Dedifferentiated amniotic fluid mesenchymal stem cell (primary cell): Measurements from ENCODE around the gene ACYP2.

Source experiments
- DNase-seq: peaks from one replicate; pipeline ENCODE4 v3.0.0-alpha.2; 2016; ENCODE audit errors: extremely low spot score

Gene ACYP2

GRCh38 chr2:54212456-54212855, 97.0 kb downstream of the ACYP2 start:
- DNase-seq, result peak; percentile 66

DNA sequence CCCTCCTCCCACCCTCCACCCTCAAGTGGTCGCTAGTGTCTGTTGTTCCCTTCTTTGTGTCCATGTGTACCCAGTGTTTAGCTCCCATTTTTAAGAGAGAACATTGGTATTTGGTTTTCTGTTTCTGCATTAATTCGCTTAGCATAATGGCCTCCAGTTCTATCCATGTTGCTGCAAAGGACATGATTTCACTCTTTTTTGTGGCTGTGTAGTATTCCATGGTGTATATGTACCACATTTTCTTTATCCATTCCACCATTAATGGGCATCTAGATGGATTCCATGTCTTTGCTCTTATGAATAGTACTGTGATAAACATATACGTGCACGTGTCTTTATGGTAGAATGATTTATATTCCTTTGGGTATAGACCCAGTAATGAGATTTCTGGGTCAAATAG, 97.7 kb downstream of the ACYP2 start:
- no peak for DNase-seq

GRCh38 chr2:54224997-54225396, 109.6 kb downstream of the ACYP2 start:
- DNase-seq, result no peak

- DNase-seq, result no peak
Measured at GRCh38 chr2:54226260-54226659, 110.8 kb downstream of the ACYP2 start.

GRCh38 chr2:54227798-54228197, 112.4 kb downstream of the ACYP2 start:
- DNase-seq, result no peak

GRCh38 chr2:54228945-54229344, 113.5 kb downstream of the ACYP2 start:
- no peak for DNase-seq

DNA sequence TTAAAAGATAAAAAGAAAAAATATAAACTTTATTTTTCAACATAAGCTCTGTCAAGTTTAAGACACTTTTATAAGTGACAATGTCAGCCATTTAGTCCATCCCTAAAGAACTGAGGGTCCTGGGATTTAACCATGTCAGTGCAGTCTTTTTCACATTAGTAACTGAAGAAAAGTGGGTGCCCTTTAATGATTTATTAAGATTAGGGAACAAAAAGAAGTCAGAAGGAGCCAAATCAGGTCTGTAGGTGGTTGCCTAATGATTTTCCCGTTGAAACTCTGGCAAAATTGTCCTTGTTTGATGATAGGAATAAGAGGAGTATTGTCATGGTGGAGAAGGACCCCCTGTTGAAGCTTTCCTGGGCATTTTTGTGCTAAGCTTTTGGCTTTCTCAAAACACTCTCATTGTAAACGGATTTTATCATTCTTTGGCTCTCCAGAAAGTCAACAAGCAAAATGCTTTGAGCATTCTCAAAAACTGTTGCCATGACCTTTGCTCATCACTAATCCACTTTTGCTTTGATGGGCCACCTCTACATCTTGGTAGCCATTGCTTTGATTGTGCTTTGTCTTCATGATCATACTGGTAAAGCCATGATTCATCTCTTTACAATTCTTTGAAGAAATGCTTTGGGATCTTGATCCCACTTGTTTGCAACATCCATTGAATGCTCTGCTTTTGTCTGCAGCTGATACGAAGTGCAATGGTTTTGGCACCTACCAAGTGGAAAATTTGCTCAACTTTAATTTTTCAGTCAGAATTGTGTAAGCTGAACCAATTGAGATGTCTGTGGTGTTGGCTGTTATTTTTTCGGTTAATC, 118.6 kb downstream of the ACYP2 start:
- no peak for DNase-seq

DNA sequence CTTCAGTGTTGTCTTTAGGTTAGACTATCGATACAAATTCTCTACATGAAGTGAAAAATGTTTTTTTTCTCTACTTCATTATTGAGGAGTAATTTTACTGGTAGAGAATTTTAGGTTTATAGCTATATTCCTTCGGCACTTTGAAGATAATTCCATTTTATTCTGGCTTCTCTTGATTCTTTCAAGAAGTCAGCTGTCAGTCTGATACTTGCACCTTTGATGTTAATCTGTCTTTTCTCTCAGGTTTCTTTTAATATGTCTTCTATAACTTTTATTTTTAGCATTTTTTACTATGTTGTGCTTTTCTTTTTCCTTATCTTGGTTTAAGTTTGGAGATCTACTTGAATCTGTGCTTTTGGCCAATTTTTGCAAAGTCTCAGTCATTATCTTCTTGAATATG, 122.0 kb downstream of the ACYP2 start:
- DNase-seq, result no peak

- no peak for DNase-seq
Measured at GRCh38 chr2:54239427-54239826, 124.0 kb downstream of the ACYP2 start.

GRCh38 chr2:54240515-54241469, 125.4 kb downstream of the ACYP2 start:
- peak; percentile 17 for DNase-seq

- no peak for DNase-seq
Measured at GRCh38 chr2:54247115-54247514, 131.7 kb downstream of the ACYP2 start.

DNA sequence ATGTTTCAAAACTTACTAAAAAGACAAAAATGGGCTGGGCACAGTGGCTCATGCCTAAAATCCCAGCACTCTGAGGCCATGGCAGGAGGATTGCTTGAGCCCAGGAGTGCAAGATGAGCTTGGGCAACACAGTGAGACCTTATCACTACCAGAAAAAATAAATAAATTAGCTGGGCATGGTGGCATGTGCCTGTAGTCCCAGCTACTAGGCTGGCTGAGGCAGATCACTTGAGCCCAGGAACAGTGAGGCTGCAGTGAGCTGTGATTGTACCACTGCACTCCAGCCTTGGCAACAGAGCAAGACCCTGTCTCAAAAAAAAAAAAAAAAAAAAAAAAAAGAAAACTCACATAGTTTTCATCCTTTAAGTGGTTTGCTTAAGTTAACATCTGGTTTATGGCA, 134.2 kb downstream of the ACYP2 start:
- DNase-seq, result no peak

DNA sequence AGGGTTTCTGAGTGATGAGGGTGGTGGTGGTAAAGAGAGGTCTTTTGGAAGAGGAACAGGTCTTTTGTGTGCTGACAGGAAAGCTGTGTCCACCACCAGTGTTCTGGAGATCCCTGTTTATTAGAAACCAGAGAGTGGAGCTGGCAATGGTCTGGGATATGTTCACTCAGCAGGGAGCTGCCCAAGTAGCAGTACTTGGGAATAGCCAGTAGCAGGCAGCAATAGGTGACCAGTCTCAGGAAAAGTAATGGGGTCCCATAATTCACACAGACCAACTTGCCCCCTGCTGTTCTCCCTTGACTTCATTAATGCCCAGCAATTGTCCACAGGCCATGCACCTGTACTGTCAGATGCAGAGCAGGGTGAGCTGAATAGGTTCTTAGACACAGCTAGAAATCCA, 138.8 kb downstream of the ACYP2 start:
- DNase-seq, result no peak

DNA sequence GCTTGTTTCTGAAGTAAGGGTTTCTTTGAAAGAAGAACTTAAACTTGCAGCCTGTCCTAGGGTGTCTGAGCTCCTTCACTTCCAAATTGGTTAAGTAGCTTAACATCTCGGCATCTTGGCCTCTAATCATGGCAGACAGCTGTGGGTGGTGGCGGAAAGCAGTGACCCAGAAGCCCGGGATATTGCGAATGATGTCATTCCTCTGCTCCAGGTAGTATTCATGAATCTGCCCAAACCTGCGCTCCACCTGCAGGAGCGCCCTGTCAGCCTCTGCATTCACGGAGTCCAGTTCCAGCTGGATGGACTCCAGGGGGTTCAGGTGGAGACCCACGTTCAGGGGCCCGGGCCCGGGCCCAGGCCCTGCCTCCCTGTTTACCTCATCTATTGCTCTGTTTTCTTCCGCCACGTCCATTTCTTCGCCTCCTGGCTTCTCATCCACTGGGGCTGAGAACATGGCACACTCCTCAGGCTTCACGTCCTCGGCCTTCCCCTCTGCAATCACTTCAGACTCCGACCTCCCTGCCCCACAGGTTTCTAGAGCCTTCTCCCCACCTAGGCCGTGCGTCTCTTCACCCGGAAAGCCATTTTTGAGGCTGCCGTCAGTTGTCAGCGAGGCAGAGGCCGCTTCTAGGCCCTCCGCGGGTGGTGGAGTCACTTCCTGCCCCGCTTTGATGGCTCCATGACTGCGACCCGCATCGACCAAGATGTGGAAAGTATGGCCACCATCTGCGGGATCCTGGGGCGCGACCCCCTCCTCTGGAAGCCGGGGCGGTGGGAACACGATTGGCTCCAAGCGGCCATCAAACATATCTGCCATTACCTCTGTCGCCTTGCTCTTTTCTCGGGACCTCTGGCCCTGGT, 140.0 kb downstream of the ACYP2 start:
- no peak for DNase-seq

DNA sequence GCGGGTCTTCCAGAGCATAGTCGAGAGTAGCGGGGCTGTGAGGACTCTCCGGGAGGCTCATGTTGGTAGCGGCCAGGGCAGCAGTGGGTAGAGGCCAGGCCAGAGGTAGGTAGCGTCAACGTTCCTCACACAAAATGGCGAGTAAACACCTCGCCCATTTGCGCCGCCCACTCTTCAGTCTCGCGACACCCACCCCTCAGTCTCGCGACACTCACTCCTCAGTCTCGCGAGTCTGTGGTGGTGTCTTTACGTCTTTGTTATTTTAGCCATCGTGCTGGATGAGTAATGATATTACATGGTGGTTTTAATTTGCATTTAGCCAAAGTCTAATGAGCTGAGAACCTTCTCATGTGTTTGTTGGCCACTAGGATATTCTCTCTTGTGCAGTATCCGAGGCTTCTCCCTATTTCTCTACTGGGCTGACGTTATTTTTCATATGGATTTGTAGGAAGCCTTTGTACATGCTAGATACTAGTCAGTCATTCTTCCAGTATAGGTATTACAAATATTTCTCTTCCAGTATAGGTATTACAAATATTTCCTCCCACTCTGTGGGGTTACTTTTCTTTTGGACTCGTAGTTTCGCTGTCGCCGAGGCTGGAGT, 140.8 kb downstream of the ACYP2 start, which contains the start of gene TSPYL6:
TSS of gene TSPYL6 (minus strand) at position 139 of the 604 bp plus-strand sequence. CDS start at position 61, 78 bp downstream.
- no peak for DNase-seq

GRCh38 chr2:54258166-54258565, 142.8 kb downstream of the ACYP2 start:
- no peak for DNase-seq

DNA sequence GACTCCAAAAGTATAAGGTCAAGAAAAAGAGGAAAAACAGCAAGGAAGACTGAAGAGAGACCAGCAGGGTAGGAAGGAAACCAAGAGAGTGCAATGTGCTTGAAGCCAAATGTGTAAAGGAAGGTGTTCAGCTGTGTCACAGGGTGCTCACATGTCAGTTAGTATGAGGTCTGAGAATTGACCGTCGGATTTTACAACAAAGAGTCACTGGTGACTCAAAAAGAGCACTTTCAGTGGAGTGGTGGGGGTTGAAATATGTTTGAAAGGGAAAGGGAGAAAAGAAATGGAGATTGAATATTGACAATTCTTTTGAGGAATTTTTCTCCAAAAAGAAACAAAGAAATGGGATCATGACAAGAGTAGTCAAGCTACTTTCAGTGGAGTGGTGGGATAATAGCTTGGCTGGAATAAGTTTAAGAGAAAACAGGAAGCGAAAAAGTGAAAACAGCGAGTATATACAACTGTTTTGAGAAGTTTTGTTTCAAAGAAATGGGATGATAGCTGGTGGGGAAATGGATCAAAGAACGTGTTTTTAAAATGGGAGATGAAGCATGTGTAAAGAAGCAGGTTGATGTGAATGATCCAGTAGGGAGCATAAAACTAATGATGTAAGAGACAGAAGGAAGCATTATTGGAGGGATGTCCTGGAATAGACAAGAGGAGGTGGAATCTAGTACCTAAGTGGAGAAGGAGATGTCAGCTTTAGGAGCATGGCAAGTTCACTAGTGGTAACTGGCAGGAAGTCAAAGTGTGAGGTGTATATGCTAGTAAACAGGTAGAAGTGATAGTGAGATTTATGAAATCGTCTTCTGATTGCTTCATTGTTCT, 144.2 kb downstream of the ACYP2 start:
- DNase-seq, result no peak

- DNase-seq, result no peak
Measured at GRCh38 chr2:54260241-54260595, 144.8 kb downstream of the ACYP2 start.

DNA sequence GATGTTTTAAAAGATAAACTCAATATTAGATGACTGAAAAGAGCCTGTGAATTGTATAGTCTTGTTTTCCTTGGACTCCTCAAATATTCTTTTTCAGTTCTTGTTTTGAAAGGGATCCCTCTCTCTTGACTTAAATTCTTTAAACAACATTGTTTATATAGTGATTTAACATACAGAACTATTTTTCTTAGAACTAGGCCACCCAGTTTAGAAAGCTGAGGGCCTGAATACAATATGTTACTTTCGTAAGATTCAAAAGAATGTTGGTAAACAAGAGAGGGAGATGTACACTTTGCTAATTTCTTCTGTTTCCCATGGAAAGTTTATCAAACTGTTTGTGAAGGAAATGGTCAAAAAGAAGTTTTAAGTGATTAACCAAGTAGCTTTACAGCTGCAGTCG, 146.1 kb downstream of the ACYP2 start:
- peak; percentile 31 for DNase-seq

GRCh38 chr2:54262015-54262765, 146.8 kb downstream of the ACYP2 start:
- DNase-seq, result peak; percentile 53
